ENCODE measurements around the gene GPT2.

GPT2 gene, protein sequence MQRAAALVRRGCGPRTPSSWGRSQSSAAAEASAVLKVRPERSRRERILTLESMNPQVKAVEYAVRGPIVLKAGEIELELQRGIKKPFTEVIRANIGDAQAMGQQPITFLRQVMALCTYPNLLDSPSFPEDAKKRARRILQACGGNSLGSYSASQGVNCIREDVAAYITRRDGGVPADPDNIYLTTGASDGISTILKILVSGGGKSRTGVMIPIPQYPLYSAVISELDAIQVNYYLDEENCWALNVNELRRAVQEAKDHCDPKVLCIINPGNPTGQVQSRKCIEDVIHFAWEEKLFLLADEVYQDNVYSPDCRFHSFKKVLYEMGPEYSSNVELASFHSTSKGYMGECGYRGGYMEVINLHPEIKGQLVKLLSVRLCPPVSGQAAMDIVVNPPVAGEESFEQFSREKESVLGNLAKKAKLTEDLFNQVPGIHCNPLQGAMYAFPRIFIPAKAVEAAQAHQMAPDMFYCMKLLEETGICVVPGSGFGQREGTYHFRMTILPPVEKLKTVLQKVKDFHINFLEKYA

DNA sequence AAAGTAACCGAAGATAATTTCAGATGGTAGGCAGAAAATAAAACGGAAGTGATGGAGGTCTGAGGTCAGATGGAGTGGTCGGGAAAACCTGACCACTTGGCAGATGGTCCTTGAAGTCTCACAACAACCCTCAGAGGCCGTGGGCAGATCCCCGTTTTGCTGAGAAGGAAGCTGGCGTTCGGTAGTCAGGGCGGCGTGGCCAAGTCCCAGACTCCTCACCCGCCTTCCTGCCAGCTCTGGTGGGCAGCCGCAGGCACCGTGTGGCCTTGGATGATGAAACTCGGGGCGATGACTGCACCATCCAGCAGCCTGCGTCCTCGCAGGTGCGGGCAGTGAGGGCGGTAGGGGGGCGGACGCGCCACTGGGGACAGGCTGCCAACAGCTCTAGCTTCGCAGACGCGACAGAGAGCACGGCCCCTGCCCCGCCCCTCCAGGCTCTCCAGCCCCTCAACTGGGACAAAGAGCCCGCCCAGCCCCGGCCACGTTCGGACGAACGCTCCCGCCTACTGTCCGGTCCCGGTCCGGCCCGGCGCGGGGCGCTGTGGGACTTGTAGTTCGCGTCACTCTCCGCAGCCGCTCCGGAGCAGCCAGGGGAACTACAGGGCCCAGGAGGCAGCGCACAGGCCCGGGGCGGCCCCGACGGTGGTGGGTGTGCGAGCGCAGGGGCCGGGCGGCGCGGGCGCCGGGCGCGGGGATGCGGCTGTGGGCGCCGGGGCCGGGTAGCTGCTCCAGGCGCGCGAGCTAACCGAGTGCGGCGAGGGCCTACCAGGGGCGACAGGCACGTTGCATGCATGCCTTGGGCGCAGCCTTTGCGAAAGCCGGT lies at the start of gene GPT2:
TSS of gene GPT2 (plus strand) at position 673 of the 823 bp plus-strand sequence. CDS start 354 bp downstream, outside the sequence.
- DNase-seq: peak; percentile 97

- DNase-seq: no peak
Measured at GRCh38 chr16:46836534-46837530, 47.3 kb upstream of the GPT2 start.

- DNase-seq: no peak
Measured at GRCh38 chr16:46839986-46840443, 44.1 kb upstream of the GPT2 start.

DNA sequence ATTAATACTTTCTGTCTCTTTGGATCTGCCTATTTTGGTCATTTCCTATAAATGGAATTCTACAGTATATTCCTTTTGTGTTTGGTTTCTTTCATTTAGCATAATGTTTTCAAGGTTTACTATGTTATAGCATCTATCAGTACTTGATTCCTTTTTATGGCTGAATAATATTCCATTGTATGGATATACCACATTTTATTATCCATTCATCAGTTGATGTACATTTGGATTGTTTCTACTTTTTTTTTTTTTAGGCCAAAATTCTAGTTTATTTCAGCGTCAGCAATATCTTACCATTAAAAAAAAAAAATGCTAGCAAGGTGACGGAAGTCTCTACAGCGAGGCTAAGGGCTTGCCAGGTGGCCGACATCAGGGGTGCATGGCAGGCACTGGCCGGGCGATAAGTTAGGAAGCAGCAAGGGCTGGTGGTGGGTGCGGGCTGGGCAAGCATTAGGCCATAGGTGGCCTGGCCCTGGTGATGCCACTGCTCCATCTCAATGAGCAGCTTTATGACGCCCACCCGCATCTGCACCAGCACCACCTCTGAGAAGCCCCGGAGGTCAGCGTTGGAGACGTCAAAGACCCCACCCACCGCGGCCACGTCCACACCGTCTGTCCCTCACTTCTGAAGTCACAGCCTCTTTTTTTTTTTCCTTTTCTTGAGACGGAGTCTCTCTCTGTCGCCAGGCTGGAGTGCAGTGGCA lies 41.8 kb upstream of the GPT2 start:
- no peak for DNase-seq

DNA sequence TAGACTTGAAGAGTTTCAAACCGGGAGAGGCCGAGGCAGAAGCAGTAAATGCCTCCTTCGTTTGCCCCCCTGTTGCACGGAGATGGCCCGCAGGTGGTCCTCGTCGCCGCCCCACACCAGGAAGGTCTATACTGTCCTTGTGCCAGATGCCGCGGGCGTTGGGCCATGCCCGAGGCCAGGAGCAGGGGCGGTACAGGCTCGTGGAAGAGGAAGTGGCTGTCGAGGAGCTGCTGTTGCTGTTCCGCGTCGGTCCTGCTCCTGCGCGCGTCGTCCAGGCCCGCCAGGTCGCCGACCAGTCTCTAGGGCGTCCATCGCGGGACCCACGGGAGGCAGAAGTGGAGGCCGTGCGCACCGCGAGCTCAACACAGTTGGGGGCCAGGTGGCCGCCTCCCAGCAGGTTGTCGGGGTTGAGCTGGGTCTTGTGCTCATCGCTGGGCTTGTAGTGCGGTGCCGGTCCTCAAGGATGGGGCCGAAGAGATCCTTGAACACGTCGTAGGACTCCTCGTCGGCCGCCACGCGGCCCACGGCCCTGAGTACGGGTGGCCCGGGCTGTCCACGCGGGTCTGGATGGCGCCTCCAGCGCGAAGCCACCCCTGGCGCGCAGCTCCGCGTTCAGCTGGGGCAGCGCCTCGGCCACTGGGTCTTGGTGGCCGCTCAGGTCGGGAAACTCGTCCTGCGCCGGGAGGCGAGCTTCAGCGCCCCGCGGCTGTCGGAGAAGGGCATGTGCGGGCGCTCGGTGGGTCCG lies 40.1 kb upstream of the GPT2 start:
- DNase-seq: no peak

DNA sequence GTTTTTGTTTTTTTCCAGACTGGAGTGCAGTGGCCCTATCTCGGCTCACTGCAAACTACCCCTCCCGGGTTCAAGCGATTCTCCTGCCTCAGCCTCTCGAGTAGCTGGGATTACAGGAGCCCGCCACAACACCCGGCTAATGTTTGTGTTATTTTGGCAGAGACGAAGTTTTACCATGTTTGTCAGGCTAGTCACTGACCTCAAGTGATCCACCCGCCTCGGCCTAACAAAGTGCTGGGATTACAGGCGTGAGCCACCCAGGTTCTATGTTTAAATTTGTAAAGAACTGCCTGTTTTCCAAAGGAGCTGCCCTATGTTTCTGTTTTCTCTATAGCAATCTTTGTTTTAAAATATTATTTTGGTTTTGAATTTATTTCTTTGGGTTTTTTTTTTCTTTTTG lies 39.4 kb upstream of the GPT2 start:
- no peak for DNase-seq

DNA sequence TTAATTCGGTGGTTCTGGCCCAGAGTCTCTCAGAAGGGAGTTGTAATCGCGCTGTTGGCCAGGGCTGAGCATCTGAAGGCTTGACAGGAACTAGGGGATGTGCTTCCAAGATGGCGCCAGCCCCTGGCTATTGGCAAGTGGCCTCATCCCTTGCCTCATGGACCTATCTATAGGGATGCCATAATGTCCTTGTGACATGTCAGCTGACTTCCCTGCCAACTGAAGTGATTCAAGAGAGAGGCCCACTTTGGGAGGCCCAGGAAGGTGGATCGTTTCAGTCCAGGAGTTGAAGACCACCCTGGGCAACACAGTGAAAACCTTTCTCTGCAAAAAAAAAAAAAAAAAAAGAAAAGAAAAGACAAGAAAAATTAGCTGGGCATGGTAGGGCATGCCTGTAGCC lies 38.2 kb upstream of the GPT2 start:
- DNase-seq: no peak

- DNase-seq: no peak
Measured at GRCh38 chr16:46848768-46849764, 35.1 kb upstream of the GPT2 start.

- DNase-seq: no peak
Measured at GRCh38 chr16:46850619-46851555, 33.3 kb upstream of the GPT2 start.

- DNase-seq: no peak
Measured at GRCh38 chr16:46852130-46852529, 32.0 kb upstream of the GPT2 start.

GRCh38 chr16:46853713-46854443 lies 30.3 kb upstream of the GPT2 start:
- DNase-seq: peak; percentile 65

GRCh38 chr16:46854846-46855245 lies 29.3 kb upstream of the GPT2 start:
- DNase-seq: no peak

DNA sequence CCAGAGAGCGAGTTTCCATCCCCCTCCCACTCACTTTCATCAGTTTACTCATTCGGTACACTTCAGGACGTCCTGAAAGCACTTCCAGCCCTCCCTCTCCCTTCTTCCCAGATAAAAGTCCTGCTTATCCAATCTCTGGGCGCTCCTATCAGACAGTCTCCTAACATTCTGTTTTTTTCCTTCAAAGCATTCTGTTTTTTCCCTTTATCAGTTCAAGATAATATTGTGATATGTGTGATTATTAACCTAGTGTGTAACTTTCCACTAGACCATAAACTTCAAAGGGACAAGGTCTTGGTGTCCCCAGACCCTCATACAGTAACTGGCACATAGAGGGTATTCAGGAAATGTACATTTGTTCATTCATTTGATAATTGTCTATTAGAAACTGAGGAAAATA lies 28.8 kb upstream of the GPT2 start:
- DNase-seq: no peak

- peak; percentile 58 for DNase-seq
Measured at GRCh38 chr16:46857368-46857945, 26.7 kb upstream of the GPT2 start.

DNA sequence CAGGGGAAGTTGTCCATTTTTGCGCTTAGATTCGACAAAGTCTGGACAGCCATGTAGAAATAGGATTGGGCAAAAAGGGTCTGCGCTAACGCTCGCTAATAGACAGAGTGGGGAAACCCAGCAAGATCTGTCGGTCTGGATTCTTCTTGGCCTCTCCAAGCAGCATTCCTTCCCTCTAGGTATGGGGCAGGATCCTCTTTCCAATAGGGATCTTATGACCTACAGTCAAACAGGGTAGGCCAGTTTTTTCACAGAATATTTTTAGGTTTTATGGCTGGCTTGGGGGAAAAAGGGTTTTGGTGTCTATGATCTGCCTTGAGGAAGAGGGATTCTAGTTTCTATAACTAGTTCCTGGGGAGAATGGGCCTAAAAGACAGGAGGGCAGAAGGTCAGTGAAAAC lies 26.0 kb upstream of the GPT2 start:
- DNase-seq: no peak

DNA sequence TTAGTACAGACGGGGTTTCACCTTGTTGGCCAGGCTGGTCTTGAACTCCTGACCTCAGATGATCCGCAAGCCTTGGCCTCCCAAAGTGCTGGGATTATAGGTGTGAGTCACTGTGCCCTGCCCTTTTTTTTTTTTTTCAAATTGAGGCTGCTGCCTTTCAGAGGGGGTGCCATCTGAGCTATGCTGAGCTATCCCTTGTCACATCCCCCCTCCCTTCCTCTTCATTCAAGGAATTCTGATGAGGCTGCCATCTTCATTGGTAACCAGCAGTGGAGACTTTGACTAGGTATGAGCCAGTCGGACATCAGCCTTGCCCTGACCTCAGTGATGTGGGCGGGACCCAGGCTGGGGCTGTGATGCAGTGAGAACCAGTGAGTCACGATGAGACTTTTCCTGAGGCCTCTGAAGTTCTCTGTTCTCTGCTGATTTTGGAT lies 24.4 kb upstream of the GPT2 start:
- DNase-seq: peak; percentile 91

Measured in EL (cell line).